ENCODE measurements around the gene ABCA7.

Gene ABCA7

DNA sequence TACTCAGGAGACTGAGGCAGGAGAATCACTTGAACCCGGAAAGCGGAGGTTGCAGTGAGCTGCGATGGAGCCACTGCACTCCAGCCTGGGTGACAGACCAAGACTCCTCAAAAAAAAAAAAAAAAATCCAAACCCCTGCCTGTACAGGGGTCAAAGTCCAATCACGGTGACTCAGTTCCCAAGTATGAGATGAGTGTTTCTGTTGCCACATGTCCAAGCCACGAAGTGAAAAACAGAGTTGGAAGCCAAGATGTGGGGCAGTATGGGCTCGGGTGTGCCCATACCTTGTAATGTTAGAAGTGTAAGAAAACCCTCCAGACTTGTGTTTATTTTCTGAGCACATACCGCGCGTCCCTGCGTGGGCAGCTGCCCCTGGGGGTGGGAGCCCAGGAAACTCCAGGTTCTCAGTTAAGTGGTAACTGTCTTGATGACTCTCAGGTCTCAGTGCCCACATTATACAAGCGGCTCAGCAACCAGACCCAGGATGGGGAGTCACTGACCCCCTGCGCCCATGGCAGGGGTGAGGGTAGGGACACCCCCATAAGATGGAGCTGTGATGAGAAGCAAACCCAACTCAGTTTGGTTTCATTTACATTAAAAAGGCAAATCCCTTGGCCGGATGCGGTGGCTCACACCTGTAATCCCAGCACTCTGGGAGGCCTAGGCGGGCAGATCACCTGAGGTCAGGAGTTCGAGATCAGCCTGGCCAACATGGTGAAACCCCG lies 62.7 kb downstream of the ABCA7 start:
- in situ Hi-C loops (cut with MboI; ENCODE audit: low sequenced_read_pairs), result no loop called here

DNA sequence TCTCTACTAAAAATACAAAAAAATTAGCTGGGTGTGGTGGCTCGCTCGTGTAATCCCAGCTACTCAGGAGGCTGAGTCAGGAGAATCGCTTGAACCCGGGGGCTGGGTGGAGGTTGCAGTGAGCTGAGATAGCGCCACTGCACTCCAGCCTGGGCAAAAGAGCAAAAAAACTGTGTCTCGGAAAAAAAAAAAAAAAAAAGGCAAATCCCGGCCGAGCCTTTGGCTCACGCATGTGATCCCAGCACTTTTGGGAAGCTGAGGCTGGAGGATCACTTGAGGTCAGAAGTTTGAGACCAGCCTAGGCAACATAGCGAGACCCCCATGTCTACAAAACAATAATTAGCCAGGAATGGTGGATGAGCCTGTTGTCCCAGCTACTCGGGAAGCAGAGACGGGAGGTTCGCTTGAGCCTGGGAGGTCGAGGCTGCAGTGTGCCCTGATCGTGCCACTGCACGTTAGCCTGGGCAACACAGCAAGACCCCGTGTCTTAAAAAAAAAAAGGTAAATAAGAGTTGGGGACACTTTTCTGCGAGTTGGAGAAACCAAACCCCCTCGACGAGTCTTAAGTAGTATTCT lies 63.3 kb downstream of the ABCA7 start:
- in situ Hi-C loops (cut with MboI; ENCODE audit: low sequenced_read_pairs), result no loop called here

DNA sequence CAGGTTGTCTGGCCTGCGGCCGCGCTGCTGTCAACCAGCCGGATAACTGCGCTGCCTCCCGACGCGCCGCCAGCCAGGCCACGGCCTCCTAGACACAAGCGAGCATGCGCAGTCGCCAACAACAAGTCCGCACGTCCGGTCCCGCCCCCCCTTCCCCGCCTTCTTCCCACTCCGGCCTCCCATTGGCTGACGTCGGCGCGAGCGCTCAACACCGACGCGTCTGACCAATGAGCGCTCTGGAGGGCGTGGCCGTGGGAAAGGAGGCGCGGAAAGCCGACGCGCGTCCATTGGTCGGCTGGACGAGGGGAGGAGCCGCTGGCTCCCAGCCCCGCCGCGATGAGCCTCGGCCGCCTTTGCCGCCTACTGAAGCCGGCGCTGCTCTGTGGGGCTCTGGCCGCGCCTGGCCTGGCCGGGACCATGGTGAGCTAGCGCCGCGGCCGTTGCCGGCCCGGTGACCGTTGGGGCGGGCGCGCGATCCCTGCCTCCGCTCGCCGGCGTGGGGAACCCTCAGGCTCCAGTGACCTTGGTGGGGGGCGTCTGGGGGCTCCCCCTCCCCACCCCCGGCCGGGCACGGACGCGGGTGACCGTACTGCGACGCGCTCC lies 63.9 kb downstream of the ABCA7 start, which contains the start of gene GPX4:
TSS of gene GPX4 (plus strand) at position 287 of the 603 bp plus-strand sequence. CDS start at position 337, 50 bp downstream.
- in situ Hi-C loops (cut with MboI; ENCODE audit: low sequenced_read_pairs), result no loop called here

DNA sequence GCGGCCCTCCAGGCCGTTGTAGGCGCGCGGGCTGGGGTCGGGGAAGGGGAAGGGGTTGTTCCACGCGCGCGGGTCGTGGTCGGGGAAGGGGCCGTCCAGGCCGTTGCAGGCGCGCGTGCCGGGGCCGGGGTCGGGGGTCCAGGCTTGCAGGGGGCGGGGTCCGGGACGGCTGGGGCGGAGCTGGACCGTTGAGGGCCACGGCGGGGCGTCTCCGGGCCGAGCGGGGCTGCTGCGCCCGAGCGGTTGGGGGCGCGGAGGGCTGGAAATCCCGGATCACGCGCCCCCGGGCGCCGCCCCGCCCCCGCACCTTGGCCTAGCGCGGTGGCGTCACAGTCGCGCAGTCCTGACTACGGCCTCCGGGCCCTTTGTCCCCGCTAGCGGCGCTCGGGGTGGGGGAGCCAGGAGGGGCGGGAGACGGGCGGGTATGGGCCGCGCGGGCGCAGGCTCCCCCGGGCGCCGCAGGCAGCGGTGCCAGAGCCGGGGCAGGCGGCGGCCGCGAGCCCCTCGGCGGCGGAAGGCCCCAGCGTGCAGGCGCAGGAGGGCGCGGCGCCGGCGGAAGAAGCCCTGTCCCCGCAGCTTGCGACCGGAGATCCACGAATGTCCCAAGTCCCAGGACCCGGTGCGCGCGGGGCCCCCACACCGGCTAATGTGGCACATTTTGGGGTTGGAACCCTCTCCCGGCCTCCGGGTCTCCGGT lies 64.6 kb downstream of the ABCA7 start:
- in situ Hi-C loops (cut with MboI; ENCODE audit: low sequenced_read_pairs), result no loop called here

DNA sequence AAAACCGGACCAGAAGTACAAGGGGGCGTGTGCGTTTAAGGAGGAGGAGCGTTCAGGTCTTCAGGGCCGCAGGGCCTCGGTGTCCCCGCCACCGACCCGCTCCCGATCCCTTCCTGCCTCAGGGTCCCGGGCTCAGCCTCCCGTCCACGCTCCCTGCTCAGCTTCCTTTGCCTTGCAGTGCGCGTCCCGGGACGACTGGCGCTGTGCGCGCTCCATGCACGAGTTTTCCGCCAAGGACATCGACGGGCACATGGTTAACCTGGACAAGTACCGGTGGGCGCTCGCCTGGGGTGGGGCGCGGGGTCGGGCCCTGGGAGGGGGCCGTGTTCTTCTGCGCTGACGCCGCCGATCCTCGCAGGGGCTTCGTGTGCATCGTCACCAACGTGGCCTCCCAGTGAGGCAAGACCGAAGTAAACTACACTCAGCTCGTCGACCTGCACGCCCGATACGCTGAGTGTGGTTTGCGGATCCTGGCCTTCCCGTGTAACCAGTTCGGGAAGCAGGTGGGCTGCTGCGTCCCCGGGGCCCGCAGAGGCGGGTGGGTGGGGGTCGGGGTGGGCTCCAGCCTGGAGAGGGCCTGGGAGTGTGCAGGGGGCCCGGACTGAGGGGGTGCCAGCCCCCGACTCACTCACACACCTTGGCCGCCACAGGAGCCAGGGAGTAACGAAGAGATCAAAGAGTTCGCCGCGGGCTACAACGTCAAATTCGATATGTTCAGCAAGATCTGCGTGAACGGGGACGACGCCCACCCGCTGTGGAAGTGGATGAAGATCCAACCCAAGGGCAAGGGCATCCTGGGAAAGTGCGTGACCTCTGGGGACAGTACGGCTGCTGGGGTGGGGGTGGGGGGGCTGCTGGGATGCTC lies 65.3 kb downstream of the ABCA7 start:
- in situ Hi-C loops (cut with MboI; ENCODE audit: low sequenced_read_pairs), result no loop called here

DNA sequence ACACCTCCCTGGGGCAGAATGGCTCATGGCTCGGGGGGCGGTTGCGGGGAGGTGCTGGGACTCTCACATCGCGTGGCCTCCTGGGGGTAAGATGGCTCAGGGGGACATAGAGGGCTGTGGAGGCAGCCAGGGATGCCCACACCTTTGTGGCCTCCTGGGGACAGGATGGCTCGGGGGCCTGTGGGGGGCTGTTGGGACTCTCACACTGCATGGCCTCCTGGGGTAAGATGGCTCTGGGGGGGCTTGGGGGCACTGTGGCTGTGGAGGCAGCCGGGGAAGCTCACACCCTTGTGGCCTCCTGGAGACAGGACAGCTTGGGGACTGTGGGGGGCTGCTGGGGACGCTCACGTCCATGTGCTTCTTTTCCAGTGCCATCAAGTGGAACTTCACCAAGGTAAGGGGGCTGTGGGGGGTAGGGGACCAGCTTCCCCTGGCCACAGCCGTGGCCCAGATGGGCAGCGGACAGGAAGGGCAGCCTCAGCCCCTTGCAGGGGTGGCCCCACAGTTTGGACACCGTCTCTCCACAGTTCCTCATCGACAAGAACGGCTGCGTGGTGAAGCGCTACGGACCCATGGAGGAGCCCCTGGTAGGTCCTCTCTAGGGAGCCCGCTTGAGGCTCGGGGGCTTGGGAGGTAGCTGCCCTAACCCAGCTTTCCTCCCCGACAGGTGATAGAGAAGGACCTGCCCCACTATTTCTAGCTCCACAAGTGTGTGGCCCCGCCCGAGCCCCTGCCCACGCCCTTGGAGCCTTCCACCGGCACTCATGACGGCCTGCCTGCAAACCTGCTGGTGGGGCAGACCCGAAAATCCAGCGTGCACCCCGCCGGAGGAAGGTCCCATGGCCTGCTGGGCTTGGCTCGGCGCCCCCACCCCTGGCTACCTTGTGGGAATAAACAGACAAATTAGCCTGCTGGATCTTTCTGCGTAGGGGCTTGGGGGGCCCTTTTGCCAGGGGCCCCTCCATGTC lies 66.2 kb downstream of the ABCA7 start:
- in situ Hi-C loops (cut with MboI; ENCODE audit: low sequenced_read_pairs), result no loop called here

DNA sequence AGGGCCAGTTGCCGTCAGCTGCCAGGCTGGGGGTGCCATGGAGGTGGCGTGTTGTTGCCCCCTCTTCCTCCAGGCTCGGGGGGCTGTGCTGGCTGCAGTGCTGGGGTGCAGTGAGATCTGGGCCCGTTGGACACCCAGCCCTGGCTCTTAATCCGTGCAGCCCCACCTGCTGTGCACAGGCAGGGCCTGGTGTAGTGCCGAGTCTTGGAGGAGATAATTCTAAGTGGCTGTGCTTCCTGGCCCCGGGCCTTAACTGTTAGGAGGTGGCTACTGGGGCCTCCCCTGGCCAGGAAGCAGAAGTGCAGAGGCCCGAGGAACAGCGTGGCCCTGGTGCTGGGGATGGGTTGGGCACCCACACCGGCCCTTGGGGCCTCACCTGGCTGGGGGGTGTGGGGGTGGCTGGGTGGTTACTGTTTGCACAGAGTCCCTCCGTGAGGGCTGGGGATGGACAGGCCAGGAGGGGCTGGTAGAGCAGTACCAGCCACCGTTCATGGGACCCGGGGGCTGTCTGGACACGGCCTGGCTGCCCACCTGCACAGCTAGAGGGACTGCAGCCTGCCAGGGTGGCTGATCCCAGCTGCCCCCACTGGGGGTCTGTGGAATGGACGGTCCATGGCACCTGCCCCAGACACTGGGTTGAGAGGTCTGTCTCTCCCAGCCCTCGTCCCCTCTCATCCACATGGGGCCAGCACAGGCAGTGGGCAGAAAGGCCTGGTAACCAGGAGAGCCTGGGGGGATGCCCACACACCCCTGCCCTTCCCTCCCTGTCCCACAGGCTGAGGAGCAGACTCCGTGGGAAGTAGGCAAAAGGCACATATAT lies 67.1 kb downstream of the ABCA7 start:
- in situ Hi-C loops (cut with MboI; ENCODE audit: low sequenced_read_pairs), result no loop called here

DNA sequence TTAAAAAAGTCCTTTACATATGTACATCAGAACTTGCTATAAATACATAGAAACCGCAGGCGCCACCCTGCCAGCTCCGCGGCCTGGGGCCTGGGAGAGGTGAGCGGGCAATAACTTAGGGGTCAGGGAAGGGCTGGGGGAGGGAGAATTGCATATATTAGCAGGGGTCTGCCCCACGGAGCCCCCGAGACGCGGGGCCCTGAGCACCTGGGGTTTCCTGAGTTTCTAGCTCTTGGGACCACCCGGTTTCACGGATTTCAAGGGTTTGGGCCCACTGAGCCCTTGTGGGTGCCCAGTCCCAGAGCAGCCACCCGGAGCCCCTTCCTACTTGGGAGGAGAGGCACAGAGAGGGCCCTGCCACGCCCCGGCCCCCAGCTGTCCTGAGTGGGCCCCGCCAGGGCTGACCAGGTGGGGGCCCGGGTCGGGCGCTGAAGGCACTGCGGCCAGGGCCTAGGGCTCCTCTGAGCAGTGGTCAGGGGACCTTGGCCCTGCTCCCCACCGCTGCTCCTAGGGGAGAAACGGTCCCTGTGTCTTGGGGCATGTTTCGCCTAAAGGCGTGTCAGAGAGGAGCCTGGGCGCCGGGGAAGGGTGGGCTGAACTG lies 67.9 kb downstream of the ABCA7 start:
- in situ Hi-C loops (cut with MboI; ENCODE audit: low sequenced_read_pairs), result no loop called here

DNA sequence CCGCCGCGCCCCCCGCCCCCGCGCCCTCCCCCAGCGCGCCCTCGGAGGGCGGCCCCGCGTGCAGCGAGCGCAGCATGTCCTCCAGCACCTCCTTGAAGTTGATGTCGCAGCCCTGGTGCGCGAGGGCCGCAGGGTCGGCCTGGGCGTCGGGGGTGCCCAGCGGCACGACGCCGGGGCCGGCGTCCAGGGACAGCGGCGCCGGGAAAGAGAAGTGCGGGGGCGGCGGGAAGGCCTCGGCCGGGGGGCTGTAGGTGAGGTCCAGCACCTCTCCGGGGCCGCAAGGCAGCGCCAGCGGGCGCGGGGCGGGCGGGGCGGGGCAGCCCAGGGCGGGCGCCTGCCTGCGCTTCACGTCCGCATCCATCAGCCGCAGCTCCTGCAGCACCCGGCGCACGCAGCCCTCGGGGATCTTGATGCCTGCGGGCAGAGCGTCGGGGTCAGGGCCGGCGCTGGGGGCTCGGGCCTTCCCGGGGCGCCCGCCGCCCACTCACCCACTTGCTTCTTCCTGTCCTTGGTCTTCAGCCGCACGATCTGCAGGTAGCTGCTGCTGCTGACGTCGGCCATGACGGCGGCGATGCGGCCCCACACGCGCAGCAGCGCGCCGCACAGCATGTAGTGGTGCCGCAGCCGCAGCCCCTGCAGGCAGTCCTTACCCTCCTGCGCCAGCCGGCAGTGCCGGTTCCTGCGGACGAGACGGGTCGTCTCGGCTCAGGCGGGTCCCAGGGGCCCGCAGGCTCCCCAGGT lies 68.6 kb downstream of the ABCA7 start:
- in situ Hi-C loops (cut with MboI; ENCODE audit: low sequenced_read_pairs), result no loop called here

DNA sequence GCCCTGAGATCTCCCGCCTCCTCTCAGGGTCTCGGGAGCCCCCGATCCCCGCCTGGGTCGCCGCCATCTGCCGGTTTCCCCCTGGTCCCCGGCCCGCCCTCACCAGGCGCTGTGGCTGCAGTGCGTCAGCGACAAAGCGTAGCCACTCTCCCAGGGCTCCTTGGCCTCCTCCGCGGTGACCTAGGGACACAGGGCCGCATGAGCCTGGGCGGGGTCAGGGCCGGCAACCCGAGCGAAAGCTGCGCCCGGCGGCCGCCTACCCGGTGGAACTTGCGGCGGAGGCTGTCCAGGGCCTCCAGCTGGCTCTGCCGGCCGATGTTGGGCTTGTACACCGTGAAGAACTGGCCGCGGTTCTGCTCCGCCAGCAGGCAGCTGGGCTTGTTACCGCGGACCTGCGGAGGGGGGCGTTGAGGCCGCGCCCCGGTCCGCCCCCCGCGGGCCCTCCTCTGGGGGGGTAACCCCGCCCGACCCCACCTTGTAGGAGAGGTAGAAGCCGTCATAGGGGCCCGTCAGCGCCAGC lies 69.2 kb downstream of the ABCA7 start:
- in situ Hi-C loops (cut with MboI; ENCODE audit: low sequenced_read_pairs), result no loop called here

DNA sequence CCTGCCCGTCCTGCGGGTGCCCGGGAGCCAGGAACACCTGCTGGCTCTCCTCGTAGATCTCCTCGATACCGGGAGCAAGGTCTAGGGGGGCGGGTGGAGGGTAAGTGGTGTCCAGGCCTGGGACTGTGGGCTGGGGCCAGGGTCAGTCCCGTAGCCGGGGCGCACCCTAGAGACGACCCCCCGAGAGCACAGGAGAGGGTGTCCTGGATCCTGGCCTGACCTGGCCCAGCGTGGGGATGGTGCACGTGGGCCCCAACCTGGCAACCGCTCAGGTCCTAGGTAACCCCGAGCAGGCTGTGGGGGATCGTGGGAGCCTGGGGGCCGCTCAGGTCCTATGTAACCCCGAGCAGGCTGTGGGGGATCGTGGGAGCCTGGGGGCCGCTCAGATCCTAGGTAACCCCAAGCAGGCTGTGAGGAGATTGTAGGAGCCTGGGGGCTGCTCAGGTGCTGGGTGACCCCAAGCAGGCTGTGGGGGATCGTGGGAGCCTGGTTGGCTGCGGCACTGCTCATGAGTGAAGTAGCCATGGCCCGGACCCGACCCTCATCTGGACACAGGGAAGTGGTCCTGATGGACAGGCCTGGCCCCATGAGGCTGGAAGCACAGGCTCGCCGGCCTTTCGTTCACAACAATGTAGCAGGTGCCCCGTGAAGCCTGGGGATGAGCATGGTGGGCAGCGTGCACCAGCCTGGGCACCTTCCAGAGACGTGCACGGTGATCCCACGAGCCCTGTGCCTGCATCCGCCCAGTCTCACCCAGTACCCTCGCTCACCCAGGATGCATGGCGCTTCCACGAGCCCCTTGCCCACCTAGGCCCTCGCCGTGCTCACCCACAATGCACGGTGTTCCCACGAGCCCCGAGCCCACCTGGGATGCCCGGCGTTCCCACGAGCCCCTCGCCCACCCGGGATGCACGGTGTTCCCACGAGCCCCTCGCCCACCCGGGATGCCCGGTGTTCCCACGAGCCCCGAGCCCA lies 70.1 kb downstream of the ABCA7 start:
- in situ Hi-C loops (cut with MboI; ENCODE audit: low sequenced_read_pairs), result no loop called here

DNA sequence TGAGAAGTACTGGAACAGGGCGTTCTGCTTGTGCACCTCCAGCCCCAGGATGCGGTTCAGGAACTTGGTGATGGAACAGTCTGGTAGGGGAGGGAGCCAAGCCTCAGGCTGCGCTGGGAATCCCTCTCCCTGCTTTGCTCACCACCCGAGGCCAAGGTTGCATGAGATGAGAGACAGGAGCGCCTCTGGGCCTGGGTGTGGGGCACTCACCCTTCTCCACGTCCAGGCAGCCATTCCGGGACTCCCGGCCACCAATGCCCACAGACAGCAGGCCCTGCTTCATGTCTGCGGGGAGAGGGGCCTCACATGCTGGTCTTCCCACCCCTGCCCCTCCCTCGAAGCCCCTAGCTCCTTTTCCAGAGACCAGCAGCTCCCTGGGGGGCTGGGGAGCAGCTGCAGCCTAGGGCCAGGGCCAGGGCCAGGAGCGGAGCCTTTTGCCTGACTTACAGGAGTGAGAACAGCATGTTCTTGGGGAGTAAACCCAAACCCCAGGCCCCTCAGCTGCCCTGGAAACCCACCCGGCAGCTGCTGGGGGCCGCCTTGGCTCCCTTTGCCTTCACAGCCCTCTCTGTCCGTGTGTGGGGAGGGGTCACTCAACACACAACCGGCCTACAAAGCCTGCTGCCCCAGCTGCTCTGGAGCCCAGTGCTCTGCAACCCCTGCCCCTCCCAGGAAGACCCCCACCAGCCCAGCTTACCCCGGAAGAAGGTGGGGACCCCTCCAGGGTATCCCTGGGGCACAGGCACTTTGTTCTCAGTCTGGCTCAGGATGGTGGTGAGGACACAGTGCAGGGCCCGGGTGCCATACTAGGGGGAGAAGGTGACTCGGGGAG lies 71.1 kb downstream of the ABCA7 start:
- in situ Hi-C loops (cut with MboI; ENCODE audit: low sequenced_read_pairs), result no loop called here

DNA sequence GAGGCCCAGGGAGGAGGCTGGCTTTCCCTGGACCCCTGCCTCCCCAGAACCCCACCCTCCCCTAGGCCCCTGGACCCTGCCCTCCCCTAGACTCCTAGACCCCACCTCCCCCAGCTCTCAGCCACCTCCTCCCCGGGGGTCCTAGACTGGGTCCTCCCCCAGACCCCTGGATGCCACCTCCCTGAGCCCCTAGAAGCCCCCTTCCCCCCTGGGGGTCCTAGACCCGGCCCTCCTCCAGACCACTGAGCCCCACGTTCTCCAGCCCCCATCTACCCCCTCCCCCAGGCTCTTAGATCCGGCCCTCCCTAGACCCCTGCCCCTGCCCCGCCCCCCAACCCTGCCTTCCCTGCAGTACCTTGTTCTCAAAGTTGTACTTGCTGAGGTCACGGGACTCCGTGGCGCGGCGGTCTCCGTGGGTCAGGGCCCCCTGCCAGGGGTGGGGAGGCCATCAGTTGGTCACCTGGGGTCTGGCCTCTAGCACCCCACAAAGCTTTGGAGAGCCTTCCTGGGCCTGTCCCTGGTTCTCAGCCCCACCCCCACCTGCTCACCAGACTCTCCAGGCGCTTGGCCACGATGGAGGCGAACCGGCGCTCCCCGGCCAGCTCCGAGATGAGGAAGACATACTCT lies 71.8 kb downstream of the ABCA7 start:
- in situ Hi-C loops (cut with MboI; ENCODE audit: low sequenced_read_pairs), result no loop called here

DNA sequence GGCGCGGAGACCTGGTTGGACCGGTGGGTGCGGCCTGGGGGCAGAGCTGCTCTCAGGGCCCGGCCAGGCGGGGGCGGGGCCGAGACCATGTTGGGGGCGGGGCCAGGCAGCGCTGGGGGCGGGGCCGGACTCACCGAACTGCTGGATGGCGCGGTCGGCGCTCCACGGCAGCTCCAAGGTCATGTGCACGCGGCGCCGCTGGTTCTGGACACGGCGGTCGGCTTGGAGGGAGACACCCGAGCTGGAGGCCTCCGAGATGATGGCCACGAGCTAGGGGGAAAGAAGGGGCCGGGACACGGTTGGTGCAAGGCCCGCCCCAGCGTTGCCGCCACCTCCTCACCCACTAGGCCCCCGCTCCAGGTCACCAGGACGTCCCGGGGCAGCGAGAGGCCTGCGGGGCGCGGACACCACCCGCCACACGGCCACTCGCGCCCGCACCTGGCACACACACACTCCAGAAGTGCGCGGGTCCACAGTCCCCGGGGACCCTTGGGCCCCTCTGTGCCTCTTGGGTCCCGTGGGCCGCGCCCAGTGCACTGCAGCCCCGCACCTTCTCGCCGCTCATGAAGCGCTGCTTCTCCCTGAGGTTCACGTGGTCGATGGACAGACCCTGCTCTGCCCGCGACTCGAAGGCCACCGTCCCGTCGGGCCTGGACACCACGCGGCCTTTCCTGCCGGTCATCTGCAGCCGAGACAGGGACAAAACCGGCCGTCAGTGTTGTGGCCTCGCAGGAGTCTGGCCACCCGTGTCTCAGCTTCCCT lies 72.5 kb downstream of the ABCA7 start:
- in situ Hi-C loops (cut with MboI; ENCODE audit: low sequenced_read_pairs), result no loop called here
